HG03457 (cell line): ENCODE results near the gene AKT3.

Experiments
- ATAC-seq: cut with Tn5 transposase; IDR thresholded peaks from one replicate; pipeline ENCODE4 v1.9.1; 2021; ENCODE audit warnings: moderate number of reproducible peaks; ENCODE audit not compliant: unreplicated experiment

The AKT3 gene

GRCh38 chr1:243621973-243622372 lies 228.1 kb downstream of the AKT3 start:
- no peak for ATAC-seq

GRCh38 chr1:243620096-243620495 lies 229.9 kb downstream of the AKT3 start:
- ATAC-seq, result no peak

- ATAC-seq, result no peak
Measured at GRCh38 chr1:243609698-243610097, 240.3 kb downstream of the AKT3 start.

- ATAC-seq, result no peak
Measured at GRCh38 chr1:243605604-243606003, 244.4 kb downstream of the AKT3 start.

- ATAC-seq, result no peak
Measured at GRCh38 chr1:243601720-243602119, 248.3 kb downstream of the AKT3 start.

- ATAC-seq, result no peak
Measured at GRCh38 chr1:243598433-243598832, 251.6 kb downstream of the AKT3 start.

GRCh38 chr1:243597383-243597782 lies 252.7 kb downstream of the AKT3 start:
- no peak for ATAC-seq

GRCh38 chr1:243596431-243597062 lies 253.5 kb downstream of the AKT3 start:
- ATAC-seq, result peak; percentile 91

GRCh38 chr1:243595527-243596210 lies 254.4 kb downstream of the AKT3 start:
- no peak for ATAC-seq

GRCh38 chr1:243594455-243594854 lies 255.6 kb downstream of the AKT3 start:
- no peak for ATAC-seq

GRCh38 chr1:243589286-243589685 lies 260.8 kb downstream of the AKT3 start:
- peak; percentile 68 for ATAC-seq

- ATAC-seq, result peak; percentile 80
Measured at GRCh38 chr1:243587823-243588560, 262.1 kb downstream of the AKT3 start.

GRCh38 chr1:243587285-243587684 lies 262.8 kb downstream of the AKT3 start:
- ATAC-seq, result no peak

- ATAC-seq, result no peak
Measured at GRCh38 chr1:243585982-243586381, 264.1 kb downstream of the AKT3 start.

- ATAC-seq, result no peak
Measured at GRCh38 chr1:243582326-243582725, 267.7 kb downstream of the AKT3 start.

GRCh38 chr1:243580984-243581383 lies 269.1 kb downstream of the AKT3 start:
- ATAC-seq, result no peak

- no peak for ATAC-seq
Measured at GRCh38 chr1:243580072-243580471, 270.0 kb downstream of the AKT3 start.

- no peak for ATAC-seq
Measured at GRCh38 chr1:243575070-243575469, 275.0 kb downstream of the AKT3 start.

GRCh38 chr1:243572940-243573339 lies 277.1 kb downstream of the AKT3 start:
- no peak for ATAC-seq

- ATAC-seq, result no peak
Measured at GRCh38 chr1:243568793-243569192, 281.2 kb downstream of the AKT3 start.

- no peak for ATAC-seq
Measured at GRCh38 chr1:243564814-243565213, 285.2 kb downstream of the AKT3 start.

- no peak for ATAC-seq
Measured at GRCh38 chr1:243563732-243564131, 286.3 kb downstream of the AKT3 start.
